D721Med (cell line): ENCODE measurements around the gene PLCB4.
"Not testable (repeated sequence)": the region's sequence is repeated elsewhere in the genome, so short reads cannot be mapped to it uniquely, and the experiment has no call there.

Experiments
- DNase-seq: peaks from one replicate; pipeline ENCODE4 v3.0.0; 2011; ENCODE audit warnings: low spot score; ENCODE audit not compliant: insufficient read length
- FAIRE-seq: peaks from 2 replicates; lab custom pipeline; 2011; peaks lifted over from hg19 to GRCh38; lab: Jason Lieb, UNC
- TF ChIP-seq, protein P1 (sequence below): IDR thresholded peaks from 2 replicates; pipeline ENCODE4 v1.5.1; 2012; ENCODE audit warnings: mild to moderate bottlenecking, control low read depth; ENCODE audit not compliant: insufficient read depth; ENCODE audit errors: missing control alignments

Gene PLCB4

DNA sequence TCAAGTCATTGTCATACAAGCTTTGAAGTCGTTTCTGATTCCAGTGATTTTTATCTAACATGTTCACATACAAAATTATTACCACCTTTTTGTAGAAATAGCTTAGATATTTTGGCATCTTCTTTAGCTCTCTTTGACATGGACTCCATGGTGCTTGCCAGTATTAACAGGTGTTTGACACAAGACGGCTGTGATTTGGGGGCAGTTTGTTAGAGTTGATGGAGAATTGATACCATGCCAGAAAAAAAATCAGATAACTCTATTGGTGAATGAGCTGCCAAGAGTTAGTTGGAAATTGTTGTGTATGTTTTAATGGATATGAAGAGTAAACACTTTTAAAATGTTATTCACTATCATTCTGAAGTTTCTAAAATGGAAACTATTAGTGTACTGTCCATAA lies 298.9 kb downstream of the PLCB4 start:
- TF ChIP-seq, protein P1, sequence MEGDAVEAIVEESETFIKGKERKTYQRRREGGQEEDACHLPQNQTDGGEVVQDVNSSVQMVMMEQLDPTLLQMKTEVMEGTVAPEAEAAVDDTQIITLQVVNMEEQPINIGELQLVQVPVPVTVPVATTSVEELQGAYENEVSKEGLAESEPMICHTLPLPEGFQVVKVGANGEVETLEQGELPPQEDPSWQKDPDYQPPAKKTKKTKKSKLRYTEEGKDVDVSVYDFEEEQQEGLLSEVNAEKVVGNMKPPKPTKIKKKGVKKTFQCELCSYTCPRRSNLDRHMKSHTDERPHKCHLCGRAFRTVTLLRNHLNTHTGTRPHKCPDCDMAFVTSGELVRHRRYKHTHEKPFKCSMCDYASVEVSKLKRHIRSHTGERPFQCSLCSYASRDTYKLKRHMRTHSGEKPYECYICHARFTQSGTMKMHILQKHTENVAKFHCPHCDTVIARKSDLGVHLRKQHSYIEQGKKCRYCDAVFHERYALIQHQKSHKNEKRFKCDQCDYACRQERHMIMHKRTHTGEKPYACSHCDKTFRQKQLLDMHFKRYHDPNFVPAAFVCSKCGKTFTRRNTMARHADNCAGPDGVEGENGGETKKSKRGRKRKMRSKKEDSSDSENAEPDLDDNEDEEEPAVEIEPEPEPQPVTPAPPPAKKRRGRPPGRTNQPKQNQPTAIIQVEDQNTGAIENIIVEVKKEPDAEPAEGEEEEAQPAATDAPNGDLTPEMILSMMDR = no peak
- DNase-seq (no peak), FAIRE-seq (no peak)

DNA sequence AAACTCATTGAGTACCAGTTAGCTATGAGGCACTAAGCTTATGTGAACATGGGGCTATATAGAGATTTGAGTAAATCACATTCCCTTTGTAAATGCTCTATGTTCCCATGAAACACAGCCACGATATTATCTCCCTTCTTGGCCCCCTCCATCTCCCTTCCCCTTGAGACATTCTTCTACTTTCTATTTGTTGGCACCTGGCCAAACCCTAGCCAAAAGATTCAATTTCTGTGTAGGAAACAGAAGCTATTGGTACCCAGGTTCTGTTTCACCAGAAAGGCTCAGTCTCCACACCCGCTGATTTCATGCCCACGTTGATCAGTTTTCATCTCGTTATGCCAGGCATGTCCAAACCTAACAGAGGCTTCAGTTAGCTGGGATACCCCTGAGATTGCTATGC lies 300.0 kb downstream of the PLCB4 start:
- DNase-seq (no peak), FAIRE-seq (no peak)
- TF ChIP-seq, protein P1 = no peak

DNA sequence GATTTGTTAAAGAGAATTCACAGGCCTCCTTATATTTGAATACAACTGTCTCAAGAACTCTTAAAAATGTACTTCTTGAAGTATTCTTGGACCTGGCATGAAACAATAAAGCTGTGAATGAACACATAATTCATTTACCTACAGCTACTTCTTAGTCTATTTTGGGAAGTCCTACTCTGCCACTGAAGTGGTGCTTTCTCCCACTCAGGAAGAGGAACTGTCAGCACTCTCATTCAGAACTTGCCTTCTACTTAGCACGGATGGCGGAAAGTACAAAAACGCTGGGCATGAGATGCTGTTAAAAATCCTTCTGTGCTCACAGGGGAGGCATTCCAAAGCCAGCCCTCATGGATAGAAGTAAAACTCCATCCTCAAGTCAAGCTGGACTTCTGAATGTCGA lies 300.7 kb downstream of the PLCB4 start:
- DNase-seq (no peak), FAIRE-seq (no peak)
- TF ChIP-seq, protein P1 = no peak

DNA sequence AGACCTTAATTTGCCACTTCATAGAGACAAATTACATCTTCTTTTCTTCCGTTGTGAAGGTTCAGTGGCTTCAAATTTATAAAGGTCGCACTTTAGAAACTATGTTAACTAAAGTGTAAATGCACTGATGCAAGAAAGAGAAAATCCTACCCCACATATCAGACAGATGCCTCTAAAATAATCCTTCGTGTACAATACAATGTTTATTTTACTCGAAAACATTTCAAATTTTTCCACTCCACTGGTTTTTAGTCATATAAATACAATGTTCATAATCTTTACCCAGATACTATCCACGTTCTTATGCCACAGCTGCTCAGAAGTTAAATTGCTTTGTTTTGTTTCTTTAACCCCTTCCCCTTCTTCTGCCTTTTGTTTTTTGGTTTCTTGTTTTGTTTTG lies 305.2 kb downstream of the PLCB4 start:
- no peak for DNase-seq
- FAIRE-seq = no peak
- TF ChIP-seq, protein P1 = no peak

DNA sequence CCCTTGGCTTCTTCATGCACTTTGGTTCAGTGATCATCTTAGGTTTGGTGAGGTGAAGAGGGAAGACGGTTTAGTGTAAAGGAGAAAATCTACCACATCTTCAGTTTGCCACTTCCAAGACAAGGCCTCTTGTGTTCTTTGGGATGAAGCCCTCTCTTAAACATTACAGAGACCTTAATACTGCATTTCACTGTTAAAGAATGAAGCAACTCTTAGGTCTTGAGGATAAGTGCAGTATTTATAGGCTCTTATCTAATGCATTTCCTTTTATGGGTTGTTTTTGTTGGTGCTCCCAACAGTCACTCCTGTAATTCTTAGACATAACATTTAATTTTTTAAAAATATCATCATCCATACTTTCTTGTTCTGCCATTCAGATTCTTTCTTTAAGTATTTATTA lies 305.6 kb downstream of the PLCB4 start:
- FAIRE-seq = no peak
- no peak for DNase-seq
- TF ChIP-seq, protein P1 = no peak

DNA sequence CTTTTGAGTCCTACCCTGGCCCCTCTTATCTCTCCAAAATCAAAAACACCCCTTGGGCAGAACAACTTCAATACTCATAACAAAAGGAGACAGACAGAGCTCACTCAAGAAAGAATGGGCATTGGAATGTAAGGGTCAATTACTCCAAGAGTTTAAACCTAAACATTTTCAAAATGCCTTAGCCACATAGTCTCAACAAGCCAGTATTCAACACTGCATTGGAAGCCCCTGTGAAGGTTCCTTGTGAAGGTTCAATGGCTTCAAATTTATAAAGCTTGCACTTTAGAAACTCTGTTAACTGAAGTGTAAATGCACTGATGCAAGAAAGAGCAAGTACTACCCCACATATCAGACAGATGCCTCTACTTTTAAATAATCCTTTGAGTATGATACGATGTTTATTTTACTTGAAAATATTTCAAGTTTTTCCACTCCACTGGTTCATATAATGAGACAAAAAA lies 306.4 kb downstream of the PLCB4 start:
- TF ChIP-seq, protein P1 = no peak
- DNase-seq (no peak), FAIRE-seq (no peak)

DNA sequence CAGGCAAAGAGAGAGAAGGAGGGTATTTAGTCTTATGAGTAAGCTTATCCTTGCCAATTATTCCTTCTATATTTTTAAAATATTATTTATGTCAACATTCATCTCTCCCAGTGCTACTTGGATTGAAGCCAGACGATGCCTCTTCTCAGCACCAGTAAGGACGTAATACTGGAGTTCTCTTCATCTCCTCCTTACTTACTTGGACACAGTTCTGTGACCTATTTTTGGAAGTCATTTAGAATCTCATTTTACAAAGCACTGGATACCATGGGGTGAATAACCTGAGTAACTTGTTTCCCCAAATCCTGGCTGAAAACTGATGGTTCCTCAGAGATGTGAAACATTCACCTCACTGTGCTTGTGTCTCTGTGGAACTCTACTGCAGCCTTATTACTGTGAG lies 308.1 kb downstream of the PLCB4 start:
- no peak for FAIRE-seq
- DNase-seq = no peak
- TF ChIP-seq, protein P1 = no peak

DNA sequence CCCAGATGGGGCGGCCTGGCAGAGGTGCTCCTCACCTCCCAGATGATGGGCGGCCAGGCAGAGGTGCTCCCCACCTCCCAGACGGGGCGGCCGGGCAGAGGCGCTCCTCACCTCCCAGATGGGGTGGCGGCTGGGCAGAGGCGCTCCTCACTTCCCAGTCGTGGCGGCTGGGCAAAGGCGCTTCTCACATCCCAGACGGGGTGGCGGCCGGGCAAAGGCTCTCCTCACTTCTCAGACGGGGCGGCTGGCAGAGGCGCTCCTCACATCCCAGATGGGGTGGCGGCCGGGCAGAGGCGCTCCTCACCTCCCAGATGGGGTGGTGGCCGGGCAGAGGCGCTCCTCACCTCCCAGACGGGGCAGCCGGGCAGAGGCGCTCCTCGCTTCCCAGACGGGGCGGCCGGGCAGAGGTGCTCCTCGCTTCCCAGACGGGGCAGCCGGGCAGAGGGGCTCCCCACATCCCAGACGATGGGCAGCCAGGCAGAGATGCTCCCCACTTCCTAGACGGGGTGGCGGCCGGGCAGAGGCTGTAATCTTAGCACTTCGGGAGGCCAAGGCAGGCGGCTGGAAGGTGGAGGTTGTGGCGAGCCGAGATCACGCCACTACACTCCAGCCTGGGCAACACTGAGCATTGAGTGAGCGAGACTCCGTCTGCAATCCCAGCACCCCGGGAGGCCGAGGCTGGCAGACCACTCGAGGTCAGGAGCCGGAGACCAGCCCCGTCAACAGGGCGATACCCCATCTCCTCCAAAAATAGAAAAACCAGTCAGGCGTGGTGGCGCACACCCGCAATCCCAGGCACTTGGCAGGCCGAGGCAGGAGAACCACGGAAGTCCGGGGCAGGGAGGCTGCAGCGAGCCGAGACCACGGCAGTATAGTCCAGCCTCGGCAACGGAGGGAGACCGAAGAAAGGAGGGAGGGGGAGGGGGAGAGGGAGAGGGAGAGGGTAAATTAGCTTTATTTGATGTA lies 316.7 kb downstream of the PLCB4 start:
- not testable (repeated sequence) for DNase-seq, FAIRE-seq
